ENCODE measurements around the gene CNTNAP3. TPM values are rescaled to one million over a fixed set of nuclear protein-coding genes. Genes with fewer than 3 reads are reported as not detected.
"Not testable (repeated sequence)": the region's sequence is repeated elsewhere in the genome, so short reads cannot be mapped to it uniquely, and the experiment has no call there.

The CNTNAP3 gene
- total RNA-seq, 2 experiments from 2014 or later, result not detected

GRCh38 chr9:39132826-39133552 lies 155.0 kb downstream of the CNTNAP3 start:
- H3K27me3 Mint-ChIP-seq (ENCODE audit: low read depth); H3K27ac Mint-ChIP-seq; H3K4me3 Mint-ChIP-seq; H3K4me1 Mint-ChIP-seq (ENCODE audit: low read depth); POLR2A ChIA-PET; H3K9me3 Mint-ChIP-seq (ENCODE audit: insufficient read depth); H3K36me3 Mint-ChIP-seq (ENCODE audit: low read depth); DNase-seq; ATAC-seq; CTCF ChIA-PET: not testable (repeated sequence)

GRCh38 chr9:39121401-39121800 lies 166.6 kb downstream of the CNTNAP3 start:
- ATAC-seq; DNase-seq; H3K27ac Mint-ChIP-seq; H3K27me3 Mint-ChIP-seq (ENCODE audit: low read depth); CTCF ChIA-PET; H3K4me3 Mint-ChIP-seq; H3K4me1 Mint-ChIP-seq (ENCODE audit: low read depth); H3K9me3 Mint-ChIP-seq (ENCODE audit: insufficient read depth); POLR2A ChIA-PET; H3K36me3 Mint-ChIP-seq (ENCODE audit: low read depth): not testable (repeated sequence)

- CTCF ChIA-PET; DNase-seq; ATAC-seq; H3K4me3 Mint-ChIP-seq; H3K4me1 Mint-ChIP-seq (ENCODE audit: low read depth); H3K27me3 Mint-ChIP-seq (ENCODE audit: low read depth); H3K27ac Mint-ChIP-seq; H3K9me3 Mint-ChIP-seq (ENCODE audit: insufficient read depth); H3K36me3 Mint-ChIP-seq (ENCODE audit: low read depth); POLR2A ChIA-PET: not testable (repeated sequence)
Observed at GRCh38 chr9:39111746-39112145, 176.2 kb downstream of the CNTNAP3 start.

- no peak for DNase-seq
- no peak for ATAC-seq
- Mint-ChIP-seq H3K27ac (no peak overlapping the region), H3K36me3 (ENCODE audit: low read depth) (no peaks in the 10 kb centered on the region), H3K4me1 (ENCODE audit: low read depth) (no peaks in the 10 kb centered on the region), H3K4me3 (no peak overlapping the region), H3K27me3 (ENCODE audit: low read depth) (no peaks in the 10 kb centered on the region), H3K9me3 (ENCODE audit: insufficient read depth) (no peaks in the 10 kb centered on the region)
- POLR2A ChIA-PET, result no interaction called here
- CTCF ChIA-PET, result no interaction called here
Observed at GRCh38 chr9:39108145-39108544, 179.8 kb downstream of the CNTNAP3 start.

- H3K27me3 Mint-ChIP-seq (ENCODE audit: low read depth); H3K4me3 Mint-ChIP-seq; H3K36me3 Mint-ChIP-seq (ENCODE audit: low read depth); POLR2A ChIA-PET; DNase-seq; H3K4me1 Mint-ChIP-seq (ENCODE audit: low read depth); ATAC-seq; CTCF ChIA-PET; H3K27ac Mint-ChIP-seq; H3K9me3 Mint-ChIP-seq (ENCODE audit: insufficient read depth): not testable (repeated sequence)
Observed at GRCh38 chr9:39097208-39097607, 190.8 kb downstream of the CNTNAP3 start.

GRCh38 chr9:39085311-39085710 lies 202.7 kb downstream of the CNTNAP3 start:
- H3K36me3 Mint-ChIP-seq (ENCODE audit: low read depth); H3K4me1 Mint-ChIP-seq (ENCODE audit: low read depth); CTCF ChIA-PET; H3K9me3 Mint-ChIP-seq (ENCODE audit: insufficient read depth); H3K4me3 Mint-ChIP-seq; H3K27me3 Mint-ChIP-seq (ENCODE audit: low read depth); ATAC-seq; POLR2A ChIA-PET; H3K27ac Mint-ChIP-seq; DNase-seq: not testable (repeated sequence)

- POLR2A ChIA-PET; H3K27ac Mint-ChIP-seq; H3K36me3 Mint-ChIP-seq (ENCODE audit: low read depth); H3K9me3 Mint-ChIP-seq (ENCODE audit: insufficient read depth); CTCF ChIA-PET; H3K4me3 Mint-ChIP-seq; H3K4me1 Mint-ChIP-seq (ENCODE audit: low read depth); H3K27me3 Mint-ChIP-seq (ENCODE audit: low read depth); DNase-seq; ATAC-seq: not testable (repeated sequence)
Observed at GRCh38 chr9:39082574-39082973, 205.4 kb downstream of the CNTNAP3 start.

GRCh38 chr9:39080081-39080480 lies 207.9 kb downstream of the CNTNAP3 start:
- H3K4me3 Mint-ChIP-seq; POLR2A ChIA-PET; DNase-seq; CTCF ChIA-PET; H3K36me3 Mint-ChIP-seq (ENCODE audit: low read depth); ATAC-seq; H3K27me3 Mint-ChIP-seq (ENCODE audit: low read depth); H3K9me3 Mint-ChIP-seq (ENCODE audit: insufficient read depth); H3K27ac Mint-ChIP-seq; H3K4me1 Mint-ChIP-seq (ENCODE audit: low read depth): not testable (repeated sequence)

GRCh38 chr9:39078621-39079256 lies 209.2 kb downstream of the CNTNAP3 start:
- CTCF ChIA-PET; DNase-seq; H3K27ac Mint-ChIP-seq; H3K4me3 Mint-ChIP-seq; H3K4me1 Mint-ChIP-seq (ENCODE audit: low read depth); POLR2A ChIA-PET; H3K9me3 Mint-ChIP-seq (ENCODE audit: insufficient read depth); H3K27me3 Mint-ChIP-seq (ENCODE audit: low read depth); H3K36me3 Mint-ChIP-seq (ENCODE audit: low read depth): not testable (repeated sequence)
- peak; percentile 39 for ATAC-seq

- H3K4me3 Mint-ChIP-seq; CTCF ChIA-PET; H3K9me3 Mint-ChIP-seq (ENCODE audit: insufficient read depth); ATAC-seq; H3K27ac Mint-ChIP-seq; POLR2A ChIA-PET; H3K27me3 Mint-ChIP-seq (ENCODE audit: low read depth); DNase-seq; H3K4me1 Mint-ChIP-seq (ENCODE audit: low read depth); H3K36me3 Mint-ChIP-seq (ENCODE audit: low read depth): not testable (repeated sequence)
Observed at GRCh38 chr9:39073537-39073936, 214.4 kb downstream of the CNTNAP3 start.

GRCh38 chr9:39067683-39068082 lies 220.3 kb downstream of the CNTNAP3 start:
- POLR2A ChIA-PET; CTCF ChIA-PET; DNase-seq; H3K27ac Mint-ChIP-seq; H3K27me3 Mint-ChIP-seq (ENCODE audit: low read depth); H3K4me1 Mint-ChIP-seq (ENCODE audit: low read depth); ATAC-seq; H3K9me3 Mint-ChIP-seq (ENCODE audit: insufficient read depth); H3K36me3 Mint-ChIP-seq (ENCODE audit: low read depth); H3K4me3 Mint-ChIP-seq: not testable (repeated sequence)

- CTCF ChIA-PET; H3K27ac Mint-ChIP-seq; H3K4me3 Mint-ChIP-seq; H3K27me3 Mint-ChIP-seq (ENCODE audit: low read depth); POLR2A ChIA-PET; DNase-seq; H3K4me1 Mint-ChIP-seq (ENCODE audit: low read depth); H3K36me3 Mint-ChIP-seq (ENCODE audit: low read depth); ATAC-seq; H3K9me3 Mint-ChIP-seq (ENCODE audit: insufficient read depth): not testable (repeated sequence)
Observed at GRCh38 chr9:39062966-39063365, 225.0 kb downstream of the CNTNAP3 start.

- ATAC-seq; H3K36me3 Mint-ChIP-seq (ENCODE audit: low read depth); H3K4me3 Mint-ChIP-seq; H3K4me1 Mint-ChIP-seq (ENCODE audit: low read depth); POLR2A ChIA-PET; H3K9me3 Mint-ChIP-seq (ENCODE audit: insufficient read depth); DNase-seq; H3K27me3 Mint-ChIP-seq (ENCODE audit: low read depth); H3K27ac Mint-ChIP-seq; CTCF ChIA-PET: not testable (repeated sequence)
Observed at GRCh38 chr9:39054453-39054852, 233.5 kb downstream of the CNTNAP3 start.

Data from activated CD8-positive, alpha-beta T cell treated with anti-CD3 and anti-CD28 coated beads, Interleukin-2, amount 10 ng/mL, durations not matched to agents 7 days and 5 days (primary cell).